PC-3 (cell line): Measurements from ENCODE around the gene DHX32. TPM values are rescaled to one million over a fixed set of nuclear protein-coding genes. Genes with fewer than 3 reads are reported as not detected.

Experiments used
- ATAC-seq: fragments of 200-7000 bp; cut with Tn5 transposase; 2 replicates; pipeline ENCODE4 v1.9.1; 2020; ENCODE audit warnings: mild to moderate bottlenecking, moderate library complexity
- BruUV-seq: library from RNA; stranded (reverse); fragments of 400-500 nt; replicated peaks from 2 replicates; lab custom pipeline; 2021; lab: Mats Ljungman, UMichigan
- CTCF ChIA-PET: fragments of 300-600 bp; sonication (Branson Sonifier 250); formaldehyde crosslinking; loops from one replicate; lab custom pipeline; 2022; ENCODE audit warnings: antibody characterized with exemption; lab: Charles Lee
- POLR2A ChIA-PET: fragments of 300-600 bp; sonication (Branson Sonifier 250); formaldehyde crosslinking; loops from one replicate; lab custom pipeline; 2022; ENCODE audit warnings: antibody characterized with exemption; ENCODE audit not compliant: unreplicated experiment; lab: Charles Lee
- DNase-seq: peaks from one replicate; pipeline ENCODE4 v3.0.0-alpha.2; 2015
- H2AFZ ChIP-seq: fragments of 300-600 bp; sonication (generic); 2 replicates; pipeline ENCODE4 v1.6.0; 2016; ENCODE audit warnings: antibody characterized with exemption, low read length
- H3F3A ChIP-seq: fragments of 300-600 bp; sonication (generic); one replicate; pipeline ENCODE4 v1.6.0; 2017; ENCODE audit warnings: antibody characterized with exemption, low read length, control low read depth, mild to moderate bottlenecking; ENCODE audit not compliant: unreplicated experiment
- H3K27ac ChIP-seq: fragments of 300-600 bp; sonication (generic); 2 replicates; pipeline ENCODE4 v1.5.1; 2016; ENCODE audit warnings: mild to moderate bottlenecking, low read length
- H3K27me3 ChIP-seq: fragments of 300-600 bp; sonication (generic); 2 replicates; pipeline ENCODE4 v1.6.1; 2016; ENCODE audit warnings: low read length, mixed read lengths
- H3K36me3 ChIP-seq: fragments of 300-600 bp; sonication (generic); 2 replicates; pipeline ENCODE4 v1.6.1; 2016; ENCODE audit warnings: low read depth, mixed run types, low read length, mixed read lengths
- H3K4me1 ChIP-seq: fragments of 300-600 bp; sonication (generic); 2 replicates; pipeline ENCODE4 v1.5.1; 2016; ENCODE audit warnings: low read length; ENCODE audit not compliant: insufficient read depth
- H3K4me2 ChIP-seq: fragments of 300-600 bp; sonication (generic); 2 replicates; pipeline ENCODE4 v1.6.0; 2016; ENCODE audit warnings: low read length
- H3K4me3 ChIP-seq: fragments of 300-600 bp; sonication (generic); 2 replicates; pipeline ENCODE4 v1.5.1; 2016; ENCODE audit warnings: mild to moderate bottlenecking, low read length, mixed read lengths
- H3K79me2 ChIP-seq: fragments of 300-600 bp; sonication (generic); 2 replicates; pipeline ENCODE4 v1.6.1; 2017; ENCODE audit warnings: low read length, mixed read lengths
- H3K9ac ChIP-seq: fragments of 300-600 bp; sonication (generic); 2 replicates; pipeline ENCODE4 v1.6.0; 2016; ENCODE audit warnings: mild to moderate bottlenecking, low read length
- H3K9me2 ChIP-seq: fragments of 300-600 bp; sonication (generic); replicated peaks from 2 replicates; pipeline ENCODE4 v1.6.1; 2016; ENCODE audit warnings: mixed run types, low read length, mixed read lengths
- H3K9me3 ChIP-seq: fragments of 300-600 bp; sonication (generic); 2 replicates; pipeline ENCODE4 v1.6.1; 2016; ENCODE audit warnings: low read length, mixed read lengths
- H4K20me1 ChIP-seq: fragments of 300-600 bp; sonication (generic); 2 replicates; pipeline ENCODE4 v1.6.1; 2016; ENCODE audit warnings: low read length, mixed read lengths
- EZH2 ChIP-seq: fragments of 300-600 bp; sonication (generic); IDR thresholded peaks from one replicate; pipeline ENCODE4 v1.6.1; 2017; ENCODE audit warnings: antibody characterized with exemption, mild to moderate bottlenecking, low read length; ENCODE audit not compliant: unreplicated experiment
- EZH2phosphoT487 ChIP-seq: fragments of 300-600 bp; sonication (generic); IDR thresholded peaks from 2 replicates; pipeline ENCODE4 v1.6.1; 2018; ENCODE audit warnings: mild to moderate bottlenecking, antibody characterized with exemption, low read length, borderline replicate concordance
- intact Hi-C: fragments of 100-400 bp; cut with micrococcal nuclease; formaldehyde crosslinking; loops from 2 replicates; pipeline ENCODE4 v1.9.0; 2023
- microRNA-seq: library from miRNA; unstranded; fragments of <30 nt; microRNA quantifications from one replicate; pipeline ENCODE4 v1.1.0, GENCODE V29; 2020; ENCODE audit not compliant: unreplicated experiment
- total RNA-seq: library from RNA; depleted of rRNA; stranded (reverse); fragments of >200 nt; gene quantifications from 2 replicates; pipeline ENCODE4 v1.2.3, GENCODE V29; 2014; rRNA removed
- TF ChIP-seq, protein P1 (sequence below): fragments of 300-600 bp; sonication (generic); conservative IDR thresholded peaks from 2 replicates; pipeline ENCODE4 v1.5.1; 2017; ENCODE audit warnings: antibody characterized with exemption, low read depth, mild to moderate bottlenecking, low read length

Gene DHX32
- total RNA-seq, 1 experiment from 2014 or later: 38.7 TPM

DNA sequence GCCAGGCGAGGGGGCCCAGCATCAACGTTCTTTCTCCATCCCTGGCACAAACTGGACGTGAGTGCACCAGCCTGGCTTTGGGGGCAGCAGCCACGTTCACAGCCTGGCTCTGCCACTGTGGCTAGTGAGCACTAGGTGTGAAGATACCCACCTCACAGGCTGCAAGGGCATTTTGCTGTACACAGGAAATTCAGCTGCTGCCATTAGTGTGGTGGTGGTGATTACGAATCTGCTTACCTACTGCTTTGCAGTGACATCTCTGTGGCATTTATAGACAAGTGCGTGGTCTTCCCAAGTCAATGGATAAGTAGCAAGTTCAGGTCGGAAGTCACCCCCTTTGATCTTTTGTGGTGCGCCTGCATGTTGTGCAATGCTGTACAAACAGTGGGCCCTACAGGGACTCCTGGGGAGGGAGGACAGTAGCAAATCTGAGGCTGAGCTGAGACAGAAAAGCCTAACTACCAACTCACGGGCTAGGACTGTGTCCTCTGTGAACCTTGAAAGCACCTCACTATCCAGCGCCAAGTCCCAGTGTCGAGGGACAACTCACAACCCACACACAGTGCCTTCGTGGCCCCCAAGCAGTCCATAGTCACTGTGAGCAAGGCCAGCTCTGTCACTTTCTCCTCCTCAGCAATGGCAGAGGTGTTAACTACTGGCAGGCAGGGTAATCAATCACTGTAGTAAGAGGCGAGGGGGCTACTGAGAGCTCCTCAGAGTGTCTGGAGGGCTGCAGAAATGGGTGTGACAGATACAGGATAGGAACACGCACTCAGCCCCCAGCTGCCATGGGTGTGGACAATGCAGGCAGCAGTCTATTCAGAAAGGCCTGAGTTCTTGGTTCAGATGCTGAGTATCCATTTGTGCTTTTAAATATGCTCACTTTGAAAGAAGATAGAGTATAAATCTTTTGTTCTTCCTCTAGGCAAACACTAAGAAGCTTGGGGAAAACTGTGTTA lies 88.5 kb downstream of the DHX32 start:
- Histone ChIP-seq H2AFZ (no peak overlapping the region), H3K36me3 (no peaks in the 10 kb centered on the region; the same call in 1 of the 2 replicates), H3K9ac (no peak overlapping the region), H3K9me3 (no peaks in the 10 kb centered on the region), H3K4me1 (no peaks in the 10 kb centered on the region), H3K27ac (no peak overlapping the region), H3K4me3 (no peak overlapping the region), H3F3A (no peaks in the 10 kb centered on the region), H3K27me3 (no peaks in the 10 kb centered on the region), H3K9me2 (no peaks in the 10 kb centered on the region), H3K79me2 (no peaks in the 10 kb centered on the region), H3K4me2 (no peak overlapping the region), H4K20me1 (no peaks in the 10 kb centered on the region)
- ATAC-seq (no peak), DNase-seq (no peak)
- ChIA-PET POLR2A (interaction anchor here (0.6 kb wide), 1 partner anchor 31 kb away, joined by 3 read pairs; the partner anchor contains the start of genes BCCIP and UROS), CTCF (interaction anchor here (0.6 kb wide), 1 partner anchor 1775 kb away, joined by 3 read pairs; no protein-coding TSS in a partner anchor)
- BruUV-seq: no TSS peak
- intact Hi-C loops: no loop called here
- TF ChIP-seq, protein P1, sequence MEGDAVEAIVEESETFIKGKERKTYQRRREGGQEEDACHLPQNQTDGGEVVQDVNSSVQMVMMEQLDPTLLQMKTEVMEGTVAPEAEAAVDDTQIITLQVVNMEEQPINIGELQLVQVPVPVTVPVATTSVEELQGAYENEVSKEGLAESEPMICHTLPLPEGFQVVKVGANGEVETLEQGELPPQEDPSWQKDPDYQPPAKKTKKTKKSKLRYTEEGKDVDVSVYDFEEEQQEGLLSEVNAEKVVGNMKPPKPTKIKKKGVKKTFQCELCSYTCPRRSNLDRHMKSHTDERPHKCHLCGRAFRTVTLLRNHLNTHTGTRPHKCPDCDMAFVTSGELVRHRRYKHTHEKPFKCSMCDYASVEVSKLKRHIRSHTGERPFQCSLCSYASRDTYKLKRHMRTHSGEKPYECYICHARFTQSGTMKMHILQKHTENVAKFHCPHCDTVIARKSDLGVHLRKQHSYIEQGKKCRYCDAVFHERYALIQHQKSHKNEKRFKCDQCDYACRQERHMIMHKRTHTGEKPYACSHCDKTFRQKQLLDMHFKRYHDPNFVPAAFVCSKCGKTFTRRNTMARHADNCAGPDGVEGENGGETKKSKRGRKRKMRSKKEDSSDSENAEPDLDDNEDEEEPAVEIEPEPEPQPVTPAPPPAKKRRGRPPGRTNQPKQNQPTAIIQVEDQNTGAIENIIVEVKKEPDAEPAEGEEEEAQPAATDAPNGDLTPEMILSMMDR: no peak
- TF ChIP-seq EZH2 (no peak), EZH2phosphoT487 (no peak)

DNA sequence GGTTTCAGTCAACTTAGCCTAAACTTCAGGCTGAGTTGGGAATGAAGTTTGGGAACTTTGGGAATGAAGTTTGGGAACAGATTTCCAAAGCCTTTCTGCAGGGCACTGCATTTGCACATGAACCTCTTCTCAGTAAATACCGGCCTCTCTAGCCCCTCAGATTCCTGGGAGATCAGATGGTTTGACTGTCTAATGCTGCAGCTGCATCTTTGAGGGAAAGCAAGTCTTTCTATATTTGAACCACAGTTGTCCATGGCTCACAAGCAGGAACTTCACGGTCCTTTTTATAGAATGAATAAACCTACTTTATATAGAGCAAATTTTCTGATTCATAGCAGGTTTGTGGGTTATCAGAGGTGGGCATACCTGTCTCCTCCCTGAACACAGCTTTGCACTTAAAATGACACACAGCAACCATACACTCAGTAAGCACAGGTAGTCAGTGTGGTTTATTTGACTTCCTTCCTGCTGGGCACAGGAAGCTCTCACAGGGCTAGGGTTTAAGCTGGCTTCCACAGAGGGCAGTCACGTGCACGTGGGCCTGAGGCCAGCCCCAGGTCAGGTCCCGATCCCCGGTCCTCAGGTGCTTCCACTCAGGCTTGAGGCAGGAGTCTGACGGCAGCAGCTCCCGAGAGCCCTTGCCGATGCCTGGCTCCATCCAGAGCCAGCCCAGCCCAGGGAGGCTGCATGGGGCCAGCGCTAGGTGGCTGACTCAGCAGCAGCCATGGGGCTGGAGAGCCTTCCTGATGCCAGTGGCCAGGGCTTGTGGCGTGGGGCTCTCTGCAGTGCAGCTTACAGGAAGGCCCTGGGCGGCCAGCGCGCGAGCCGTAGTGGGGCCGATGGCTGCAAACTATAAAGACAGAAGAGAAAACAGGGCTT lies 92.7 kb downstream of the DHX32 start:
- H3K4me3 ChIP-seq: no peak overlapping the region
- H4K20me1 ChIP-seq: no peaks in the 10 kb centered on the region
- no peaks in the 10 kb centered on the region for H3K27me3 ChIP-seq
- no TSS peak for BruUV-seq
- POLR2A ChIA-PET: interaction anchor here (0.7 kb wide), 1 partner anchor 33 kb away, joined by 5 read pairs; no protein-coding TSS in a partner anchor
- no peak for TF ChIP-seq EZH2phosphoT487
- TF ChIP-seq EZH2: no peak
- TF ChIP-seq, protein P1: no peak
- CTCF ChIA-PET: no interaction called here
- H3K4me2 ChIP-seq: no peak overlapping the region
- no peaks in the 10 kb centered on the region for H3K4me1 ChIP-seq
- intact Hi-C loops: no loop called here
- no peak overlapping the region for H3K27ac ChIP-seq
- no peaks in the 10 kb centered on the region for H3F3A ChIP-seq
- peak; percentile 45; the same call in 1 of the 2 replicates for ATAC-seq
- H3K79me2 ChIP-seq: no peaks in the 10 kb centered on the region
- peak; percentile 4 for DNase-seq
- no peaks in the 10 kb centered on the region for H3K9me3 ChIP-seq
- H3K9me2 ChIP-seq: no peaks in the 10 kb centered on the region
- H3K36me3 ChIP-seq: no peaks in the 10 kb centered on the region; the same call in 1 of the 2 replicates
- no peak overlapping the region for H3K9ac ChIP-seq
- H2AFZ ChIP-seq: no peak overlapping the region

Small RNA genes within 50 kb of the gene (microRNA-seq; reads per million reads assigned to microRNA genes)
- gene MIR4484: not detected

Other genes starting within 250 kb of the DHX32 start
- gene TEX36, start 198.1 kb downstream of the DHX32 start, total RNA-seq: not detected in 2 replicates
- gene EDRF1, start 161.6 kb downstream of the DHX32 start, total RNA-seq: 16.0 and 17.7 TPM in 2 replicates
- not detected in 2 replicates for gene MMP21, start 105.5 kb downstream of the DHX32 start, total RNA-seq
- gene UROS, start 58.0 kb downstream of the DHX32 start, total RNA-seq: 45.6 and 50.6 TPM in 2 replicates
- 64.8 and 81.5 TPM in 2 replicates for gene BCCIP, start 57.7 kb downstream of the DHX32 start, total RNA-seq
- 0.95 and 2.4 TPM in 2 replicates for gene FANK1, start 15.3 kb upstream of the DHX32 start, total RNA-seq